Mesothelial cell of epicardium (in vitro differentiated cells): Measurements from ENCODE around the gene TOB2. TPM values are rescaled to one million over a fixed set of nuclear protein-coding genes. Genes with fewer than 3 reads are reported as not detected.

Source experiments
- DNase-seq, 2 experiments: peaks; one replicate each; pipeline ENCODE4 v3.0.0; 2021; ENCODE audit warnings: low spot score in 2 of 2; ENCODE audit not compliant: unreplicated experiment in 2 of 2
- H3K27ac Mint-ChIP-seq: 2 replicates; pipeline ENCODE4 v1.8.0; 2021; ENCODE audit warnings: mixed read lengths
- H3K27me3 Mint-ChIP-seq: 2 replicates; pipeline ENCODE4 v1.8.0; 2021; ENCODE audit warnings: low read depth, mixed read lengths
- H3K36me3 Mint-ChIP-seq: 2 replicates; pipeline ENCODE4 v1.8.0; 2021; ENCODE audit warnings: mixed read lengths
- H3K4me1 Mint-ChIP-seq: 2 replicates; pipeline ENCODE4 v1.8.0; 2021; ENCODE audit warnings: mixed read lengths
- H3K4me3 Mint-ChIP-seq: 2 replicates; pipeline ENCODE4 v1.8.0; 2021; ENCODE audit warnings: mild to moderate bottlenecking, moderate library complexity, mixed read lengths
- H3K9me3 Mint-ChIP-seq: 2 replicates; pipeline ENCODE4 v1.8.0; 2021; ENCODE audit warnings: mixed read lengths
- total RNA-seq: library from RNA; stranded (reverse); gene quantifications from 3 replicates; pipeline ENCODE4 v1.2.1, GENCODE V29; 2021
- TF ChIP-seq, protein P1 (sequence below): fragments of 200-600 bp; sonication (generic); IDR thresholded peaks from one replicate; pipeline ENCODE4 v1.5.0; 2021; ENCODE audit warnings: antibody characterized with exemption; ENCODE audit not compliant: unreplicated experiment

TOB2 gene
- total RNA-seq, 1 donor from 2014 or later, result 42.1 TPM

DNA sequence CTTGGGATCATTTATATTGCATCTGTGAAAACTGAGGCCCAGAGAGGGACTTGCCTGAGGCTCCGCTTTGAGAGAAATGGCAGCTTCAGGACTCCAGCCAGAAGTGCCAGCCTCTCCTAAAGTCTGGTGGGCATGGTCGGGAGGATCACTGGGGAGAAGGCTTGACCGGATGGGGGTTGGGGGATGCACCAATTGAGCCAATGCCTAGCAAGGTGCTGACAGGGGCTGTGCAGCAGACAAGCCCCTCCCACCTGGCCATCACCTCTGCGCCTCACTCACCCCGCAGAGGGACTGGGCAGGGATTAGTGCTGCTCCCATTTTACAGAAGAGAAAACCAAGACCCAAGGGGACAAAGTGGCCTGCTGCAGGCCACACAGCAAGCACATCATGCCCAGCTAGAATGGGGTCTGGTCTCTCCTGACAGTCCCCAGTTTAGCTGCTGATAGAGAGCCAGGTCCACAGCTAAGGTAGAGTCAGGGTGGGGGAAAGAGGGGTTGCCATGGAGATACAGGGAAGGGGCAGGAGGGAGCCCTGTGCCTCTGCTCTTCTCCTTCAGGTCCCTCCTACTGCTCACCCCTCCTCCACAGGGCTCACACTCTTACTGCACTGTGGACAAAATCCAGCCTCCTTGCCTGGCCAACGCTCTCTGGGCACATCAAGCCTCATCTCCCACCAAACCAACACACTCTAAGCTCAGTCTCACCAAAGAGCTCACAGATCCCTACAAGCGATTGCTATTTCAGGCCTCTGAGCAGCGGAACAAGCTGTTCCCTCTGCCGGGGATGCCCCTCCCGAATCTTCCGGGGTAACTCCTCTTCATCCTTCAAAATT lies 35.4 kb downstream of the TOB2 start:
- no peak for DNase-seq
- Mint-ChIP-seq H3K27ac (peak overlapping the region; percentile 55), H3K9me3 (no peaks in the 10 kb centered on the region), H3K36me3 (no peaks in the 10 kb centered on the region), H3K27me3 (no peaks in the 10 kb centered on the region), H3K4me3 (no peak overlapping the region), H3K4me1 (peaks cover 16% of the 10 kb centered on the region)
- TF ChIP-seq, protein P1, sequence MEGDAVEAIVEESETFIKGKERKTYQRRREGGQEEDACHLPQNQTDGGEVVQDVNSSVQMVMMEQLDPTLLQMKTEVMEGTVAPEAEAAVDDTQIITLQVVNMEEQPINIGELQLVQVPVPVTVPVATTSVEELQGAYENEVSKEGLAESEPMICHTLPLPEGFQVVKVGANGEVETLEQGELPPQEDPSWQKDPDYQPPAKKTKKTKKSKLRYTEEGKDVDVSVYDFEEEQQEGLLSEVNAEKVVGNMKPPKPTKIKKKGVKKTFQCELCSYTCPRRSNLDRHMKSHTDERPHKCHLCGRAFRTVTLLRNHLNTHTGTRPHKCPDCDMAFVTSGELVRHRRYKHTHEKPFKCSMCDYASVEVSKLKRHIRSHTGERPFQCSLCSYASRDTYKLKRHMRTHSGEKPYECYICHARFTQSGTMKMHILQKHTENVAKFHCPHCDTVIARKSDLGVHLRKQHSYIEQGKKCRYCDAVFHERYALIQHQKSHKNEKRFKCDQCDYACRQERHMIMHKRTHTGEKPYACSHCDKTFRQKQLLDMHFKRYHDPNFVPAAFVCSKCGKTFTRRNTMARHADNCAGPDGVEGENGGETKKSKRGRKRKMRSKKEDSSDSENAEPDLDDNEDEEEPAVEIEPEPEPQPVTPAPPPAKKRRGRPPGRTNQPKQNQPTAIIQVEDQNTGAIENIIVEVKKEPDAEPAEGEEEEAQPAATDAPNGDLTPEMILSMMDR, result no peak

DNA sequence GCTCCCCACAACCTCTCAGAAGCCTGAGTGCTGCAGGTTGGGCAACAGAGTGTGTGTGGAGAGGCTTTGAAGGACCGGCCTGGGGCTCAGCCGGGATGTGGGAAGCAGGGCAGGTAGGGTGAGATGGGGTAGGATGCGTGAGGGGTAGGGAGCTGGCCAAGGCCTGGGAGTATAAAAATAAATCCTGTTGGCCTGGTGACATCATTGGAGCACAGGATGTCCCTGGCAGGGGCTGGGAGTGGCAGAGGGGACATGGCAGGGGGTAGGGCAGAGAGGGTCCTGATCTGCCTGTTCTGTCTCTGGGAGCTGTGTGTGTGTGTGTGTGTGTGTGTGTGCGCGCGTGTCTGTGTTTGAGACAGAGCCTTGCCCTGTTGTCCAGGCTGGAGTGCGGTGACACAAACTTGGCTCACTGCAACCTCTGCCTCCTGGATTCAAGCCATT lies 36.3 kb downstream of the TOB2 start:
- no peaks in the 10 kb centered on the region for H3K9me3 Mint-ChIP-seq
- TF ChIP-seq, protein P1, result no peak
- no peaks in the 10 kb centered on the region for H3K36me3 Mint-ChIP-seq
- peaks cover 16% of the 10 kb centered on the region for H3K4me1 Mint-ChIP-seq
- H3K27ac Mint-ChIP-seq, result no peak overlapping the region
- no peaks in the 10 kb centered on the region for H3K27me3 Mint-ChIP-seq
- H3K4me3 Mint-ChIP-seq, result no peak overlapping the region
- DNase-seq, result no peak

DNA sequence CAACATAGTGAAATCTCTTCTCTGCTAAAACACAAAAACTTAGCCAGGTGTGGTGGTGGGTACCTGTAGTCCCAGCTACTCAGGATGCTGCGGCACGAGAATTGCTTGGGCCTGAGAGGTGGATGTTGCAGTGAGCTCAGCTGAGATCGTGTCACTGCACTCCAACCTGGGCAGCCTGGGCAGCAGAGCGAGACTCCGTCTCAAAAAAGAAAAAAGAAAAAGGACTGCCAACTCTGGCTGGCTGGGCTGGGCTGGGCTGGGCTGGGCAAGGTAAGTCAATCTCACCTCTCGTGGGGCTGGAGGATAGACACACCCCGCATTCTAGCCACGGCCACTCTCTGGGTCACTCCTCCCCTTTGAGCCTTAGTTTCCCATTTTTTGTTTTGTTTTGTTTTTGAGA lies 37.9 kb downstream of the TOB2 start:
- no peaks in the 10 kb centered on the region for H3K27me3 Mint-ChIP-seq
- TF ChIP-seq, protein P1, result no peak
- no peak overlapping the region for H3K27ac Mint-ChIP-seq

DNA sequence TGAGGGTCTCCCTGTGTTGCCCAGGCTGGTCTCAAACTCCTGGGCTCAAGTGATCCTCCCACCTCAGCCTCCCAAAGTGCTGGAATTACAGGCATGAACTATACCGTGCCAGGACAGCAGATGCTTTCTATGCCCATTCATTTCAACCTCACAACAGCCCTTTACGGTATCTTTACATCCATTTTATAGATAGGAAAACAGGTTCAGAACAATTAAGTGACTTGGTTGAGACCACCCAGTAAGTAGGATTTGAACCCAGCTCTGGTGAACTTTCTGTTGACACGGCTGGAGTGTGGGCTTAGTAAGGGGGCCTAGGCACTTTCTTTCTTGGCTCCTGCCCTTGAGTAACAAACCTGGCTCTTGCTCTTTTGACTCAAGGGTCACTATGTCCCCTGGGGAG lies 39.2 kb downstream of the TOB2 start:
- Mint-ChIP-seq H3K4me1 (peaks cover 6% of the 10 kb centered on the region), H3K9me3 (no peaks in the 10 kb centered on the region), H3K36me3 (no peaks in the 10 kb centered on the region), H3K4me3 (no peak overlapping the region), H3K27ac (no peak overlapping the region), H3K27me3 (no peaks in the 10 kb centered on the region)
- no peak for DNase-seq
- TF ChIP-seq, protein P1, result no peak

More for the DNA sequence above, 37.9 kb downstream of the TOB2 start:
- DNase-seq, result no peak
- H3K9me3 Mint-ChIP-seq, result no peaks in the 10 kb centered on the region
- peaks cover 8% of the 10 kb centered on the region for H3K4me1 Mint-ChIP-seq
- H3K4me3 Mint-ChIP-seq, result no peak overlapping the region
- no peaks in the 10 kb centered on the region for H3K36me3 Mint-ChIP-seq

DNA sequence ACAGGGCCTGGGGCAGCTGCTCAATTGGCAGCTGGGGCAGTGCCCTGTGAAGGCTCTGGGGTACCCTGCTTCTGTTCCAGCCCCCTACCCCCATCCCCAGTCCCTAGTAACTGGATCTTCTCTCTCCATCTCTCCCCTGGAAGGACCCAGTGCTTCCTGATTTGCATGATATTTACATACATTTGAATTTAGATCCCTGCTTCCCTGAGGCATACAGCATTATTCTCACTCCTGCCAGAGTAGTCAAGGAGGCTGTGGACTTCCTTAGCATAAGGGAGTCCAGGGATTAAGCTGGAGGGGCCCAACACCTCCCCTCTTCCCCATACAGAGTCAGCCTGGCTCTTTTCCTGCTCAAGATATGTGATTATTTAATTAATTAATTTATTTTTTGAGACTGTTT lies 40.2 kb downstream of the TOB2 start:
- Mint-ChIP-seq H3K27me3 (no peaks in the 10 kb centered on the region), H3K4me3 (no peak overlapping the region), H3K9me3 (no peaks in the 10 kb centered on the region), H3K27ac (no peak overlapping the region), H3K36me3 (no peaks in the 10 kb centered on the region), H3K4me1 (peaks cover 2% of the 10 kb centered on the region)
- TF ChIP-seq, protein P1, result no peak
- no peak for DNase-seq
